Liver (tissue), 9 donors: ENCODE measurements around the gene NELL1. TPM values are rescaled to one million over a fixed set of nuclear protein-coding genes. Genes with fewer than 3 reads are reported as not detected.

ENCODE experiments used
- DNase-seq: peaks from one replicate; pipeline ENCODE4 v3.0.0-alpha.2; 2017; ENCODE audit warnings: low spot score
- H3K27ac ChIP-seq, 2 donors: one replicate each; pipeline ENCODE4 v1.7.0; 2013; ENCODE audit warnings: inconsistent platforms in 2 of 2, low read length in 2 of 2, control low read depth in 1 of 2, low read depth in 1 of 2, mild to moderate bottlenecking in 1 of 2
- H3K27me3 ChIP-seq, 4 donors: one replicate each; pipeline versions ENCODE4 v1.6.1 to v1.7.0; 2013; ENCODE audit warnings: low read length in 3 of 4, inconsistent platforms in 1 of 4, mild to moderate bottlenecking in 1 of 4, moderate library complexity in 1 of 4; ENCODE audit not compliant: control insufficient read depth in 4 of 4, insufficient read depth in 4 of 4
- H3K36me3 ChIP-seq, 4 donors: one replicate each; pipeline versions ENCODE4 v1.6.1 to v1.7.0; 2013; ENCODE audit warnings: low read length in 3 of 4, mild to moderate bottlenecking in 3 of 4, low read depth in 1 of 4, moderate library complexity in 1 of 4; ENCODE audit not compliant: control insufficient read depth in 4 of 4, insufficient read depth in 3 of 4
- H3K4me1 ChIP-seq, 4 donors: one replicate each; pipeline versions ENCODE4 v1.6.1 to v1.7.0; 2013; ENCODE audit warnings: low read length in 3 of 4, mild to moderate bottlenecking in 3 of 4, moderate library complexity in 1 of 4; ENCODE audit not compliant: control insufficient read depth in 4 of 4, insufficient read depth in 4 of 4
- H3K4me3 ChIP-seq, 3 donors: one replicate each; pipeline versions ENCODE4 v1.6.1 to v1.7.0; 2013; ENCODE audit warnings: low read length in 3 of 3, control low read depth in 1 of 3, low read depth in 1 of 3, mild to moderate bottlenecking in 1 of 3
- H3K9ac ChIP-seq, 2 donors: one replicate each; pipeline ENCODE4 v1.7.0; 2013; ENCODE audit warnings: low read length in 2 of 2, mild to moderate bottlenecking in 2 of 2, moderate library complexity in 2 of 2, control low read depth in 1 of 2, low read depth in 1 of 2
- H3K9me3 ChIP-seq, 4 donors: one replicate each; pipeline versions ENCODE4 v1.6.1 to v1.7.0; 2013; ENCODE audit warnings: low read length in 3 of 4; ENCODE audit not compliant: control insufficient read depth in 4 of 4
- EGR1 ChIP-seq, 2 donors: IDR thresholded peaks; 2 replicates each; pipeline ENCODE4 v1.6.1; 2016 to 2018; ENCODE audit warnings: antibody characterized with exemption in 2 of 2, low read depth in 2 of 2
- FOXA1 ChIP-seq: IDR thresholded peaks from 2 replicates; pipeline ENCODE4 v1.6.1; 2016; ENCODE audit warnings: antibody characterized with exemption
- FOXA2 ChIP-seq: IDR thresholded peaks from 2 replicates; pipeline ENCODE4 v1.6.1; 2016; ENCODE audit warnings: antibody characterized with exemption
- GABPA ChIP-seq, 2 donors: IDR thresholded peaks in 1 of 2; conservative IDR thresholded peaks in 1 of 2; 2 replicates each; pipeline ENCODE4 v1.6.1; 2016; ENCODE audit warnings: antibody characterized with exemption in 2 of 2, mild to moderate bottlenecking in 1 of 2, moderate library complexity in 1 of 2
- HNF4A ChIP-seq, 2 donors: conservative IDR thresholded peaks; 2 replicates each; pipeline ENCODE4 v1.6.1; 2016; ENCODE audit warnings: antibody characterized with exemption in 2 of 2, mild to moderate bottlenecking in 2 of 2
- HNF4G ChIP-seq: IDR thresholded peaks from 2 replicates; pipeline ENCODE4 v1.6.1; 2016; ENCODE audit warnings: antibody characterized with exemption
- JUND ChIP-seq, 2 donors: IDR thresholded peaks; 2 replicates each; pipeline ENCODE4 v1.6.1; 2016; ENCODE audit warnings: antibody characterized with exemption in 2 of 2
- NR2F2 ChIP-seq: IDR thresholded peaks from 2 replicates; pipeline ENCODE4 v1.6.1; 2016; ENCODE audit warnings: antibody characterized with exemption
- RAD21 ChIP-seq, 2 donors: IDR thresholded peaks; 2 replicates each; pipeline ENCODE4 v1.6.1; 2016; ENCODE audit warnings: antibody characterized with exemption in 2 of 2, mild to moderate bottlenecking in 2 of 2
- RXRA ChIP-seq, 2 donors: IDR thresholded peaks; 2 replicates each; pipeline ENCODE4 v1.6.1; 2017 to 2018; ENCODE audit warnings: antibody characterized with exemption in 2 of 2, mild to moderate bottlenecking in 1 of 2
- SP1 ChIP-seq: IDR thresholded peaks from 2 replicates; pipeline ENCODE4 v1.6.1; 2018; ENCODE audit warnings: antibody characterized with exemption, mild to moderate bottlenecking
- TAF1 ChIP-seq: conservative IDR thresholded peaks from 2 replicates; pipeline ENCODE4 v1.6.1; 2016; ENCODE audit warnings: antibody characterized with exemption, mild to moderate bottlenecking
- YY1 ChIP-seq: IDR thresholded peaks from 2 replicates; pipeline ENCODE4 v1.6.1; 2016; ENCODE audit warnings: antibody characterized with exemption, mild to moderate bottlenecking
- ZBTB33 ChIP-seq: IDR thresholded peaks from 2 replicates; pipeline ENCODE4 v1.6.1; 2016; ENCODE audit warnings: antibody characterized with exemption
- WGBS: extraction: QIAGEN DNeasy Blood & Tissue Kit; methylation state at CpG from one replicate; pipeline ENCODE4 v1.1.7; 2013; 5-methylcytosine and 5-hydroxymethylcytosine counted together
- polyA plus RNA-seq, 2 donors: library from polyadenylated mRNA; stranded (reverse) in 1 of 2; unstranded in 1 of 2; fragments of 200-250 nt in 1 of 2; fragments of >200 nt in 1 of 2; fragmentation: Nextera tagmentation in 1 of 2; extraction: Ambion mirVana in 1 of 2; gene quantifications; one replicate each; pipeline versions ENCODE4 v1.2.1 to v1.2.3, GENCODE V29; 2013 to 2015
- total RNA-seq, 2 donors: library from RNA; depleted of rRNA; stranded (reverse); fragments of >200 nt; gene quantifications; one replicate each; pipeline ENCODE4 v1.2.3, GENCODE V29; 2014
- TF ChIP-seq, protein P1 (sequence below): fragments of 150-350 bp; IDR thresholded peaks from 2 replicates; pipeline ENCODE4 v1.5.1; 2017; ENCODE audit warnings: improper control_type of control experiment, low read depth, low read length; ENCODE audit not compliant: missing input control
- TF ChIP-seq, protein P2 (sequence below): IDR thresholded peaks from 2 replicates; pipeline ENCODE4 v1.6.1; 2016; ENCODE audit warnings: antibody characterized with exemption, mild to moderate bottlenecking
- TF ChIP-seq, protein P3 (sequence below): IDR thresholded peaks from 2 replicates; pipeline ENCODE4 v1.6.1; 2016; ENCODE audit warnings: antibody characterized with exemption
- donor health status: healthy.
- donor health status: healthy.
- donor health status: healthy.
- donor health status: healthy.
- donor health status: healthy.

The NELL1 gene
- total and polyA plus RNA-seq, 4 donors: not detected

DNA sequence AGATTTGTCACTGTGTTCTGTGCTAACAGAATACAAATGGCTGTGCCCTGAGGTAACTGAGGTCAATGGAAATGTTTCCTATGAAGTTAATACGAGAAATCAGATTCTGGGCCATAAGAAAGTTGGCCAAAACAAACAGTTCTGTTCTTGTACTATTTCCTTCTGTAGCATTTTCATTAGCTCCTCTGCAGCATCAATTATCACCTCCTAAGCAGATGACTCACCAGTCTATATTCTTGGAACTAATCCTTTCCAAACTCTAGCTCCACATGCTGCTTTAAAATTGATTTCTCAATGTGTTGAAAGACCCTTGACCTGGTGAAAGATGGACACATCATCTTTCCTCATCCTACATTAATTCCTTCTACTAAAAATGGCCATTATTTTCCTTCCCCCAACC, 736.0 kb downstream of the NELL1 start:
- 54% methylated on average over 1 of the region's 1 CpG for WGBS
- DNase-seq: no peak
- Histone ChIP-seq H3K4me1 (no peaks in the 10 kb centered on the region), H3K9ac (no peak overlapping the region), H3K27me3 (no peaks in the 10 kb centered on the region), H3K27ac (no peak overlapping the region), H3K9me3 (no peaks in the 10 kb centered on the region), H3K36me3 (no peaks in the 10 kb centered on the region), H3K4me3 (no peak overlapping the region)
- TF ChIP-seq HNF4A (conservative IDR thresholded peaks at IDR 0.05) (no peak), GABPA (IDR thresholded peaks at IDR 0.05 in 1 of 2, conservative IDR thresholded peaks at IDR 0.05 in 1 of 2) (no peak)

- H3K9me3 ChIP-seq: peaks cover 0 to 2% (median 0%) of the 10 kb centered on the region in 4 donors
- H3K4me3 ChIP-seq: no peak overlapping the region
- no peaks in the 10 kb centered on the region for H3K36me3 ChIP-seq
- no peak for DNase-seq
- H3K27me3 ChIP-seq: no peaks in the 10 kb centered on the region
- H3K4me1 ChIP-seq: no peaks in the 10 kb centered on the region
- WGBS: 83% methylated on average over 5 of the region's 5 CpGs
- H3K27ac ChIP-seq: no peak overlapping the region
- TF ChIP-seq RXRA (IDR thresholded peaks at IDR 0.05): no peak
- no peak for TF ChIP-seq HNF4A (conservative IDR thresholded peaks at IDR 0.05)
- TF ChIP-seq RAD21 (IDR thresholded peaks at IDR 0.05): no peak
- TF ChIP-seq FOXA1: no peak
- TF ChIP-seq ZBTB33: no peak
- no peak for TF ChIP-seq GABPA (IDR thresholded peaks at IDR 0.05 in 1 of 2, conservative IDR thresholded peaks at IDR 0.05 in 1 of 2)
- TF ChIP-seq YY1: no peak
- TF ChIP-seq, protein P1, sequence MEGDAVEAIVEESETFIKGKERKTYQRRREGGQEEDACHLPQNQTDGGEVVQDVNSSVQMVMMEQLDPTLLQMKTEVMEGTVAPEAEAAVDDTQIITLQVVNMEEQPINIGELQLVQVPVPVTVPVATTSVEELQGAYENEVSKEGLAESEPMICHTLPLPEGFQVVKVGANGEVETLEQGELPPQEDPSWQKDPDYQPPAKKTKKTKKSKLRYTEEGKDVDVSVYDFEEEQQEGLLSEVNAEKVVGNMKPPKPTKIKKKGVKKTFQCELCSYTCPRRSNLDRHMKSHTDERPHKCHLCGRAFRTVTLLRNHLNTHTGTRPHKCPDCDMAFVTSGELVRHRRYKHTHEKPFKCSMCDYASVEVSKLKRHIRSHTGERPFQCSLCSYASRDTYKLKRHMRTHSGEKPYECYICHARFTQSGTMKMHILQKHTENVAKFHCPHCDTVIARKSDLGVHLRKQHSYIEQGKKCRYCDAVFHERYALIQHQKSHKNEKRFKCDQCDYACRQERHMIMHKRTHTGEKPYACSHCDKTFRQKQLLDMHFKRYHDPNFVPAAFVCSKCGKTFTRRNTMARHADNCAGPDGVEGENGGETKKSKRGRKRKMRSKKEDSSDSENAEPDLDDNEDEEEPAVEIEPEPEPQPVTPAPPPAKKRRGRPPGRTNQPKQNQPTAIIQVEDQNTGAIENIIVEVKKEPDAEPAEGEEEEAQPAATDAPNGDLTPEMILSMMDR: no peak
- TF ChIP-seq HNF4G: no peak
- no peak for TF ChIP-seq TAF1
- no peak for TF ChIP-seq FOXA2
- no peak for TF ChIP-seq NR2F2
- TF ChIP-seq, protein P2, sequence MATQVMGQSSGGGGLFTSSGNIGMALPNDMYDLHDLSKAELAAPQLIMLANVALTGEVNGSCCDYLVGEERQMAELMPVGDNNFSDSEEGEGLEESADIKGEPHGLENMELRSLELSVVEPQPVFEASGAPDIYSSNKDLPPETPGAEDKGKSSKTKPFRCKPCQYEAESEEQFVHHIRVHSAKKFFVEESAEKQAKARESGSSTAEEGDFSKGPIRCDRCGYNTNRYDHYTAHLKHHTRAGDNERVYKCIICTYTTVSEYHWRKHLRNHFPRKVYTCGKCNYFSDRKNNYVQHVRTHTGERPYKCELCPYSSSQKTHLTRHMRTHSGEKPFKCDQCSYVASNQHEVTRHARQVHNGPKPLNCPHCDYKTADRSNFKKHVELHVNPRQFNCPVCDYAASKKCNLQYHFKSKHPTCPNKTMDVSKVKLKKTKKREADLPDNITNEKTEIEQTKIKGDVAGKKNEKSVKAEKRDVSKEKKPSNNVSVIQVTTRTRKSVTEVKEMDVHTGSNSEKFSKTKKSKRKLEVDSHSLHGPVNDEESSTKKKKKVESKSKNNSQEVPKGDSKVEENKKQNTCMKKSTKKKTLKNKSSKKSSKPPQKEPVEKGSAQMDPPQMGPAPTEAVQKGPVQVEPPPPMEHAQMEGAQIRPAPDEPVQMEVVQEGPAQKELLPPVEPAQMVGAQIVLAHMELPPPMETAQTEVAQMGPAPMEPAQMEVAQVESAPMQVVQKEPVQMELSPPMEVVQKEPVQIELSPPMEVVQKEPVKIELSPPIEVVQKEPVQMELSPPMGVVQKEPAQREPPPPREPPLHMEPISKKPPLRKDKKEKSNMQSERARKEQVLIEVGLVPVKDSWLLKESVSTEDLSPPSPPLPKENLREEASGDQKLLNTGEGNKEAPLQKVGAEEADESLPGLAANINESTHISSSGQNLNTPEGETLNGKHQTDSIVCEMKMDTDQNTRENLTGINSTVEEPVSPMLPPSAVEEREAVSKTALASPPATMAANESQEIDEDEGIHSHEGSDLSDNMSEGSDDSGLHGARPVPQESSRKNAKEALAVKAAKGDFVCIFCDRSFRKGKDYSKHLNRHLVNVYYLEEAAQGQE: no peak
- TF ChIP-seq, protein P3, sequence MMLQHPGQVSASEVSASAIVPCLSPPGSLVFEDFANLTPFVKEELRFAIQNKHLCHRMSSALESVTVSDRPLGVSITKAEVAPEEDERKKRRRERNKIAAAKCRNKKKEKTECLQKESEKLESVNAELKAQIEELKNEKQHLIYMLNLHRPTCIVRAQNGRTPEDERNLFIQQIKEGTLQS: no peak
- TF ChIP-seq JUND (IDR thresholded peaks at IDR 0.05): no peak
- no peak for TF ChIP-seq EGR1 (IDR thresholded peaks at IDR 0.05; ENCODE audit: low read depth in 2 of 2)
- TF ChIP-seq SP1: no peak
- no peak overlapping the region for H3K9ac ChIP-seq
Observed at GRCh38 chr11:21410513-21410912, 741.1 kb downstream of the NELL1 start.
